Measurements from ENCODE around the gene DEFB112. TPM values are rescaled to one million over a fixed set of nuclear protein-coding genes. Genes with fewer than 3 reads are reported as not detected.

The DEFB112 gene
- polyA plus RNA-seq, 3 donors, result not detected

DNA sequence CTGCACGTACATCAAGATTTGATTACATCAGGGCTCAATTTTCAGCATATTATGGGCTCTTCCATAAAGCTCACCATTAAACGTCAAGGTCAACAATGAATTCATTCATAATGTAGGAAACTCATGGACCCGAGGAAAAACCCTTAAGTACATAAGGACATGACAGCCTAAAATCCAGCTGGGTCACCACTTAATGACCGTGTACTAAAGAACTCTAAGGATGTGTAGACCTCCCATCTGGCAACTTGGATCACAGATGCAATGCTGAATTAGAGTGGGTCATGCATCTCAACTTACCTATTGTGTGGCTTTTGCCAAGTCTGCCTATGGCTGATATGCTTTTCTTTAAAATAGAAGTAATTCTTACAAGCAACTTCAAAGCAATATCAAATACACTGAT is 26.7 kb upstream of the DEFB112 start:
- H4K20me1 ChIP-seq (ENCODE audit: insufficient read depth, low read length), result no peaks in the 10 kb centered on the region
- H3K27ac ChIP-seq (ENCODE audit: low read depth in 1 of 2, low read length in 2 of 2), result no peak overlapping the region
- DNase-seq, result no peak
- H3K4me1 ChIP-seq (ENCODE audit: control insufficient read depth in 1 of 2, insufficient read depth in 2 of 2, low read length in 2 of 2), result no peaks in the 10 kb centered on the region
- H3K9me3 Mint-ChIP-seq, result peaks cover 0 to 2% (median 0%) of the 10 kb centered on the region in 7 donors
- H3K36me3 Mint-ChIP-seq, result no peaks in the 10 kb centered on the region
- no CpG with 5 or more reads among the region's 4 CpGs for WGBS (ENCODE audit: insufficient coverage)
- no peak overlapping the region for H3K4me2 ChIP-seq (replicated peaks; ENCODE audit: extremely low read depth, low read length, poor library complexity, severe bottlenecking)
- H3K79me2 ChIP-seq (ENCODE audit: insufficient read depth, low read length), result no peaks in the 10 kb centered on the region
- TF ChIP-seq, protein P1, sequence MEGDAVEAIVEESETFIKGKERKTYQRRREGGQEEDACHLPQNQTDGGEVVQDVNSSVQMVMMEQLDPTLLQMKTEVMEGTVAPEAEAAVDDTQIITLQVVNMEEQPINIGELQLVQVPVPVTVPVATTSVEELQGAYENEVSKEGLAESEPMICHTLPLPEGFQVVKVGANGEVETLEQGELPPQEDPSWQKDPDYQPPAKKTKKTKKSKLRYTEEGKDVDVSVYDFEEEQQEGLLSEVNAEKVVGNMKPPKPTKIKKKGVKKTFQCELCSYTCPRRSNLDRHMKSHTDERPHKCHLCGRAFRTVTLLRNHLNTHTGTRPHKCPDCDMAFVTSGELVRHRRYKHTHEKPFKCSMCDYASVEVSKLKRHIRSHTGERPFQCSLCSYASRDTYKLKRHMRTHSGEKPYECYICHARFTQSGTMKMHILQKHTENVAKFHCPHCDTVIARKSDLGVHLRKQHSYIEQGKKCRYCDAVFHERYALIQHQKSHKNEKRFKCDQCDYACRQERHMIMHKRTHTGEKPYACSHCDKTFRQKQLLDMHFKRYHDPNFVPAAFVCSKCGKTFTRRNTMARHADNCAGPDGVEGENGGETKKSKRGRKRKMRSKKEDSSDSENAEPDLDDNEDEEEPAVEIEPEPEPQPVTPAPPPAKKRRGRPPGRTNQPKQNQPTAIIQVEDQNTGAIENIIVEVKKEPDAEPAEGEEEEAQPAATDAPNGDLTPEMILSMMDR (IDR thresholded peaks at IDR 0.05), result no peak
- intact Hi-C loops (cut with micrococcal nuclease), result no loop called here
- H3K27me3 ChIP-seq (ENCODE audit: control insufficient read depth in 2 of 2, insufficient read depth in 2 of 2, low read length in 2 of 2), result no peaks in the 10 kb centered on the region
- peaks cover 0 to 2% (median 0%) of the 10 kb centered on the region in 3 donors for H3K27me3 Mint-ChIP-seq (ENCODE audit: low read depth in 3 of 3)
- H3K27ac Mint-ChIP-seq, result no peak overlapping the region
- no peak overlapping the region for H2AFZ ChIP-seq (ENCODE audit: insufficient read depth, low read depth, low read length, poor library complexity, severe bottlenecking)
- no peak overlapping the region for H3K4me3 ChIP-seq (replicated peaks in 1 of 3; ENCODE audit: low read depth in 2 of 3, low read length in 3 of 3)
- no peak overlapping the region for H3K4me3 Mint-ChIP-seq
- no peaks in the 10 kb centered on the region for H3K36me3 ChIP-seq (replicated peaks in 1 of 2; ENCODE audit: control insufficient read depth in 1 of 2, insufficient read depth in 2 of 2, low read length in 2 of 2)
- H3K4me1 Mint-ChIP-seq, result no peaks in the 10 kb centered on the region
- H3K9me3 ChIP-seq (replicated peaks in 1 of 2; ENCODE audit: control insufficient read depth in 1 of 2, insufficient read depth in 1 of 2, low read length in 2 of 2), result no peaks in the 10 kb centered on the region
- H3K9ac ChIP-seq (ENCODE audit: insufficient read depth, low read length, poor library complexity, severe bottlenecking), result no peak overlapping the region

DNA sequence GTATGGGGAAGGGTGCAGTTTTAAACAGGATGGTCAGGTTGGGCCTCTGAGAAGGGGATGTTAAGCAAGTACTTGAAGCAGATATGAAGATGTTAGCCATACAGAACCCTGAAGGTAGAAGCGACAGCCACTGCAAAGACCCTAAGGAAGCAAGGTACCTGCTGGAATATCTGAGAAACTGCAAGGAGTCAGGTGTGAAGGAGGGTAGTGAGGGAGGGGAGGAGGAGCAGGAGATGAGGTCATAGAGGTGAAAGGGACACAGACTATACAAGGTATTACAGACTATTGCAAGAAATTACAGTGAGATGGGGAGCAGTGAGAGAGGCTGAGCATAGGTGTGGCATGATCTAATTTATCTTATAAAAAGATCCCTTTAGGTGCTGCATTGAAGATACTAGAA is 22.2 kb upstream of the DEFB112 start:
- H3K4me1 Mint-ChIP-seq, result no peaks in the 10 kb centered on the region
- H3K79me2 ChIP-seq (ENCODE audit: insufficient read depth, low read length), result no peaks in the 10 kb centered on the region
- no peaks in the 10 kb centered on the region for H3K4me1 ChIP-seq (ENCODE audit: control insufficient read depth in 1 of 2, insufficient read depth in 2 of 2, low read length in 2 of 2)
- H3K4me2 ChIP-seq (replicated peaks; ENCODE audit: extremely low read depth, low read length, poor library complexity, severe bottlenecking), result no peak overlapping the region
- H3K9ac ChIP-seq (ENCODE audit: insufficient read depth, low read length, poor library complexity, severe bottlenecking), result no peak overlapping the region
- H3K9me3 Mint-ChIP-seq, result peaks cover 0 to 2% (median 0%) of the 10 kb centered on the region in 7 donors
- no peaks in the 10 kb centered on the region for H3K36me3 Mint-ChIP-seq
- H3K36me3 ChIP-seq (replicated peaks in 1 of 2; ENCODE audit: control insufficient read depth in 1 of 2, insufficient read depth in 2 of 2, low read length in 2 of 2), result no peaks in the 10 kb centered on the region
- H3K27ac ChIP-seq (ENCODE audit: low read depth in 1 of 2, low read length in 2 of 2), result no peak overlapping the region
- 71% methylated on average over 1 of the region's 1 CpG for WGBS (ENCODE audit: insufficient coverage)
- H3K4me3 Mint-ChIP-seq, result no peak overlapping the region
- no peaks in the 10 kb centered on the region for H3K27me3 ChIP-seq (ENCODE audit: control insufficient read depth in 2 of 2, insufficient read depth in 2 of 2, low read length in 2 of 2)
- H2AFZ ChIP-seq (ENCODE audit: insufficient read depth, low read depth, low read length, poor library complexity, severe bottlenecking), result no peak overlapping the region
- peaks cover 0 to 2% (median 2%) of the 10 kb centered on the region in 3 donors for H3K27me3 Mint-ChIP-seq (ENCODE audit: low read depth in 3 of 3)
- DNase-seq, result no peak
- TF ChIP-seq, protein P1 (IDR thresholded peaks at IDR 0.05), result no peak
- intact Hi-C loops (cut with micrococcal nuclease), result no loop called here
- H3K9me3 ChIP-seq (replicated peaks in 1 of 2; ENCODE audit: control insufficient read depth in 1 of 2, insufficient read depth in 1 of 2, low read length in 2 of 2), result no peaks in the 10 kb centered on the region
- H3K27ac Mint-ChIP-seq, result no peak overlapping the region
- H4K20me1 ChIP-seq (ENCODE audit: insufficient read depth, low read length), result no peaks in the 10 kb centered on the region
- no peak overlapping the region for H3K4me3 ChIP-seq (replicated peaks in 1 of 3; ENCODE audit: low read depth in 2 of 3, low read length in 3 of 3)

Data from CD14-positive monocyte (primary cell).